Peyer's patch (tissue), 4 donors: ENCODE results near the gene DMD.

Experiments used
- POLR2A ChIP-seq, 2 donors: fragments of 450-650 bp; IDR thresholded peaks; one replicate each; pipeline ENCODE4 v1.5.1; 2017; ENCODE audit warnings: antibody characterized with exemption in 2 of 2, mild to moderate bottlenecking in 2 of 2, moderate library complexity in 2 of 2
- TF ChIP-seq, protein P1 (sequence below), 6 experiments: fragments of 450-650 bp in 4 of 6; fragments of 200-600 bp in 2 of 6; sonication (generic) in 1 of 6; IDR thresholded peaks; one replicate each; pipeline ENCODE4 v1.5.1; 2017 to 2019; ENCODE audit warnings: antibody characterized with exemption in 6 of 6, mild to moderate bottlenecking in 3 of 6, moderate library complexity in 1 of 6

DNA sequence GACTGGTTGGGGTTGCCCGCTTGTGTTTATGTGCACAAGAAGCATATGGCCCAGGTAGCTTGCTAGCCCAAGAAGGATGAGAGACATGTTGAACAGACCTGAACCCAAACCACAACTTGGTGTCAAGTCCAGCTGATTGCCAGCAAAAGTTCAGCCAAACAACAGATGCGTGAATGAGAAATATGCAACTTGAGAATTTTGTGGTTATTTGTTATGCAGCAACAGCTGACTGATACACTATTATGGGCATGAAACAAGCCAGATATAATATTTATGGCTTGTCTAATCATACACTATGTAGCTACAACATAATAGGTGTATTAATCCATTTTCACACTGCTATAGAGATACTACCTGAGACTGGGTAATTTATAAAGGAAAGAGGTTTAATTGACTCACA, 2073.2 kb downstream of the DMD start:
- TF ChIP-seq, protein P1, sequence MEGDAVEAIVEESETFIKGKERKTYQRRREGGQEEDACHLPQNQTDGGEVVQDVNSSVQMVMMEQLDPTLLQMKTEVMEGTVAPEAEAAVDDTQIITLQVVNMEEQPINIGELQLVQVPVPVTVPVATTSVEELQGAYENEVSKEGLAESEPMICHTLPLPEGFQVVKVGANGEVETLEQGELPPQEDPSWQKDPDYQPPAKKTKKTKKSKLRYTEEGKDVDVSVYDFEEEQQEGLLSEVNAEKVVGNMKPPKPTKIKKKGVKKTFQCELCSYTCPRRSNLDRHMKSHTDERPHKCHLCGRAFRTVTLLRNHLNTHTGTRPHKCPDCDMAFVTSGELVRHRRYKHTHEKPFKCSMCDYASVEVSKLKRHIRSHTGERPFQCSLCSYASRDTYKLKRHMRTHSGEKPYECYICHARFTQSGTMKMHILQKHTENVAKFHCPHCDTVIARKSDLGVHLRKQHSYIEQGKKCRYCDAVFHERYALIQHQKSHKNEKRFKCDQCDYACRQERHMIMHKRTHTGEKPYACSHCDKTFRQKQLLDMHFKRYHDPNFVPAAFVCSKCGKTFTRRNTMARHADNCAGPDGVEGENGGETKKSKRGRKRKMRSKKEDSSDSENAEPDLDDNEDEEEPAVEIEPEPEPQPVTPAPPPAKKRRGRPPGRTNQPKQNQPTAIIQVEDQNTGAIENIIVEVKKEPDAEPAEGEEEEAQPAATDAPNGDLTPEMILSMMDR (IDR thresholded peaks at IDR 0.05) = no peak
- TF ChIP-seq POLR2A (IDR thresholded peaks at IDR 0.05) = no peak
